Kidney tubule cell (primary cell): ENCODE measurements around the gene BCKDK.

Experiments used
- DNase-seq: peaks from one replicate; pipeline ENCODE4 v3.0.0-alpha.2; 2018; ENCODE audit warnings: low spot score

The BCKDK gene

DNA sequence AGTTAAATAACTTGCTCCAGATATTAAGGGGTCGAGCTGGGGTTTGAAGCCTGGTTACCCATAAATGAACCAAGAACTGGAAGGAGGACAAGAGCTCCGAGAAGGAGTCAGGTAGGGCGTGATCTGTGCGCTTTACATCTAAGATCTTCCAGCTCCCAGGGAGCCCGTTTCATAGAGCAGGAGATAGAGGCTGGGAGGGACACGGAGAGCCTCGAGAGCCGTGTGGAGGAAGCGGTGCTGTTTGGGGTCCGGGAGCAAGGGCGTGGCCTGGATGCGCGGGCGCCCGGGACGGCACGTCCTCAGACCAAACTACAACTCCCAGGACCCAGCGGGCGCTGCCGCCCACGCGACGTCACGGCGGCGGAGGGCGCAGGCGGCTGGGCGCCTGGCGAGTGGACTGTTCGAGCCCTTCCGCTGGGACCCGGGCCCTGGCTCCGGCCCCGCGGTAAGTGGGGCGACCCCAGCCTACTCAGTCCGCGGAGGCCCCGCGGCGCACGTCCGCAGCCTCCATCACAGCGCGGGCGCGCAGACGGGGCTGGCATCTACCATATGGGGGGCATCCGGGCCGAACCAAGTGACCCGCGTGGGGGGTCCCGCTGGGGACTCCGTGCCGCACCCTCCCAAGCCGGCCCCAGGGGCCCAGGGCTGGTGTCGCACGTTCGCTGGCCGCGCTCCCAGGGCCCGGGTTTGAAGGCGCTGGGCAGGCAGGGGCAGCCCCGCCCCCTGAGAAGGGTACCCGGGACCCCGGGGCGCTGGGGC is at the start of gene BCKDK:
TSS of gene BCKDK (plus strand) at position 352 of the 759 bp plus-strand sequence. CDS start 838 bp downstream, outside the sequence.
- DNase-seq: peak; percentile 78

DNA sequence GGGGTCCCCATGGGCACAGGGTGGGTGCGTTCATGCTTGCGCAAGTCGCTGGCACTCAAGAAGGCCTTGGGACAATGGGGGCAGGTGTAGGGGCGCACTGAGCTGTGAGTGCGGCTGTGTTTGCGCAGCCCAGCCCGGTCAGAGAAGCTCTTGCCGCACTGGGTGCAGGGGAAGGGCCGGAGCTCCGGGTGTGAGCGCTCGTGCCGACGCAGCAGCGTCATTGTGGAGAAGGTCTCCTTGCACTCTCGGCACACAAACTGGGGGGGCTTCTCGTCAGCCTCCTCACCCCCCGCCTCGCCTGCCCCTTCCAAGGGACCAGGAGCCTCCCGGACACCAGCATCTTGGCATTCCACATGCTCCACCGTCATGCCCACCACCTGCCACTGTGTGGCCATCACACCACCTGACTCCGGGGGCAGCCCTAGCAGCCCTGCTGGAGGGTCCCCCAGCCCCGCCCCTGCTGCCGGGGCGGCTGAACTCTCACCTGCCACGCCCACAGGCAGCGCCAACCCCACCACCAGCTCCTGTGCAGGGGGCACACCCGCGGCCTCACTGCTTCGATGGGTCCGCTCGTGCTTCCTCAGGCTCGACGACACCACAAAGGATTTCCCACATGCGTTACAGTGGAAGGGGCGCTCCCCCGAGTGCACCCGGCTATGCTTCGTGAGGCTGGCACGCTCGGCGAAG is 46.9 kb upstream of the BCKDK start:
- no peak for DNase-seq

DNA sequence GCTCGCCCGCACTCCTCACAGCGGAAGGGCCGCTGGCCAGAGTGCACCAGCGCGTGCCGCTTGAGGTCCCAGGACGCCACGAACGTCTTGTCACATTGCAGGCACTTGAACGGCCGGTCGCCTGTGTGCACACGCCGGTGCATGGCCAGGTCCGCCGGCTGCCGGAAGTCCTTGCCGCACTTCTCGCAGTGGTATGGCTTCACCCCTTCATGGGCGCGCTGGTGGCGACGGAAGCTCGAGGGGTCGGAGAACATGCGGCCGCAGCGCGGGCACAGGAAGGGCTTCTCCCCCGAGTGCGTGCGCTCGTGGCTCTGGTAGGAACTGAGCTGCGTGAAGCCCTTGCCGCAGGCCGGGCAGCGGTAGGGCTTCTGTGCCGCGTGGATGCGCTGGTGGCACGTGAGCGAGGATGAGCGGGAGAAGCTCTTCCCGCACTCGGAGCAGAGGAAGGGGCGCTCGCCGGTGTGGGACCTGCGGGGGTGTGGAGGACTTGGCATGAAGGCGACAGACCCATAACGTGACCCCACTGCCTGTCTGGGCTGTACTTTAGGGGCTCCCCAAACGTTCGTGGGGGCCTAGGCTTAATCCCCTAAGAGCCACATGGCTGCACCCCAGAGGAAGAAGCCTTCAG is 46.3 kb upstream of the BCKDK start:
- no peak for DNase-seq

DNA sequence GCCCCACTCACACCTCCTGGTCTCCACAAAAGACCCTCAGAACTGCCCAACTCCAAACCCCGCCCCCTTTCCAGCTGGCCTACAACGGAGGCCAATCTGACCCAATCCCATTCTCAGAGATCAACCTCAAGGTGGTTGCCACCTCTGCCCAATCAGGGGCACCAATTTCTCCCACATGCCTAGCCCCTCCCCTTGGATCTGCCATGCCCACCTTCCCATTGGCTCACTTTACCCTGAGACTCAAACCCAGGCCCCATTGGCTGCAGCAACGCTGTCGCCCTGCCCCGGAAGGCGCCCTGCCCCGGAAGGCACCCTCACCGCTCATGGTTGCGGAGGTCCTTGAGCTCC is 44.7 kb upstream of the BCKDK start:
- DNase-seq: no peak

DNA sequence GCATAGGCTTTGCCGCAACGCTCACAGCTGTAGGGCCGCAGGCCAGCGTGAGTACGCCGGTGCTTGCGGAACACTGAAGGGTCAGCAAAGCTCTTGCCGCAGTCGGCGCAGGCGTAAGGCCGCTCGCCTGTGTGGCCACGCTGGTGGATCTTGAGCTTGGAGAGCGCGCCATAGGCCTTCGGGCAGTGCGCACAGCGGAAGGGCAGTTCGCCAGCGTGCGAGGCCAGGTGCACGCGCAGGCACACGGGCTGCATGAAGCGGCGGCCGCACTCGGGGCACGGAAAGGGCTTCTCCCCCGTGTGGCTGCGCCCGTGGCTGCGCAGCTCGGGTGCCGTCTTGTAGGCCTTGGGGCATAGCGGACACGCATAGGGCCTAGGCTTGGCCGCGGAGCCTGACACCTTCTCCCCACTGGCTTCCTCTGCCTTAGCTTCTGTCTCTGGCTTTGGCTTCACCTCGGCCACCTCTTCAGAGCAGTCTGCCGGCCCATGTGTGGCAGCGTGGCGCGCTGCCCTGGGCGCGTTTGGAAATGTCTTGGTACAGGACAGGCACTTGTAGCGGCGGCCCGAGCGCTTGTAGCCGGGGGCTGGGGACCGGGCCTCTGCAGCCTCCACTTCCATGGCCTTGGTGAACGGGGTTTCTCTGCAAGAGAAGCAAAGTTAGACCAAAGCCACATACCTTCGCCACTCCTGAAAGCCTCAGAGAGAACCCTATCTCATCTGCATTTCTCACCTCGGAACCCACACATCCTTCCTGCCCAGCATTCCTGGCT is 44.2 kb upstream of the BCKDK start:
- no peak for DNase-seq

DNA sequence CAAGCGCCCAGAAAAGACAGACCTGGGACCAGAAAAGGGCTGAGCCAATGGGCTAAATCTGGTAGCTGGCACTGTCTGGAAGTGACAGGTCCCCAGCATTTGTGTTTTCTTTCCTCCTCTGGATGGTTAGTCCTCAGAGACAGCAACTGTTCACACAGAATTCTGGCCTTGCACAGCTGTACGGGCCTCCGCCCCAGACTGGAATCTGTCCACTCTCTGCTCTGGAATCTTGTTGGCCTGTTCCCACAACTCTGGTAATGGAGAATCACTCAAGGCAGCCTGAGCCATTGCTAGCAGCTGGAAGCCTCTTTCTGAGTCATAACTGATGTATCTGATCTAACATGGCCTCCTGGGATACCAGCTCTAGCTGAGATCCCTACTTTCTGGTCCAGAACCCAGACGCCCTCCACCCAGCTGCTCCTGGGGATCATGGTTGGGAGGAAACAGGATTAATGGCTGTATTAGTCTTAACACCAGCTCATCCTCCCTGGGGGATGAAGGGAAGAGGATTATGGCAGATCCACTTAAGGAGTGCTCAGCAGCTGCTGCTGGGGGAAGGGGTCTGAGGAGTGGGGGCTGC is 43.2 kb upstream of the BCKDK start:
- DNase-seq: peak; percentile 77

DNA sequence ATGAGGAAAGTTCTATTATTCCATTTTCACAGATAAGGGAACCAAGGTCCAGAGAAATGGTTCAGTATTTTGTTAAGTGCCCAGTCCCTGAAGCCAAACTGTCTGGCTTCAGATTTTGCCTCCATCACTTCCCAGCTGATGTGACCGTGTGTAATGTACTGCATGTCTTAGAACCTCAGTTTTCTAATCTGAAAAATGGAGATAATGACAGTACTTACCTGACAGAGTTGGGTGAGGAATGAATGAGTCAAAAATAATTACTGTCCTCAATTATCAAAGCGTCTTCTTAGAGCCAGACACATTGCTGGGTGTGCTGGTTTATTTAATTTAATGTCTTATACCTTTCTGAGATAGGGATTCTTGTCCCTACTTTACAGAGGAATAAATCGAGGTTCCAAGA is 40.8 kb upstream of the BCKDK start:
- no peak for DNase-seq

DNA sequence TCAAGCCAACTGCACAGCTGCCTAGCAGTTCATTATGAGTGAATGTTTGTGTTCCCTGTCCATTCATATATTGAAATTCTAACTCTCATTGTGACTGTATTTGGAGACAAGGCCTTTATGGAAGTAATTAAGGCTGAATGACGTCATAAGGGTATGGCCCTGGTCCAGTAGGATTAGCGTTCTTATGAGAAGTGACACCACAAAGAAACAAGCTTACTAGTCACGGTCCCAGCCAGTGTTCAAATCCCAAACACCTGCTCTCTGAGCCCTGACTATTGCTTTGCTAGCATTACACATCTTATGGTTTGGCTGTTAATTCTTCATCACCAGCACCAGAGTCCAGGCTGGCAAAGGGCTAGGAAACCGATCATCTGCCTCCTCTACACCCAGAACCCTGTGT is 36.3 kb upstream of the BCKDK start:
- peak; percentile 21 for DNase-seq

DNA sequence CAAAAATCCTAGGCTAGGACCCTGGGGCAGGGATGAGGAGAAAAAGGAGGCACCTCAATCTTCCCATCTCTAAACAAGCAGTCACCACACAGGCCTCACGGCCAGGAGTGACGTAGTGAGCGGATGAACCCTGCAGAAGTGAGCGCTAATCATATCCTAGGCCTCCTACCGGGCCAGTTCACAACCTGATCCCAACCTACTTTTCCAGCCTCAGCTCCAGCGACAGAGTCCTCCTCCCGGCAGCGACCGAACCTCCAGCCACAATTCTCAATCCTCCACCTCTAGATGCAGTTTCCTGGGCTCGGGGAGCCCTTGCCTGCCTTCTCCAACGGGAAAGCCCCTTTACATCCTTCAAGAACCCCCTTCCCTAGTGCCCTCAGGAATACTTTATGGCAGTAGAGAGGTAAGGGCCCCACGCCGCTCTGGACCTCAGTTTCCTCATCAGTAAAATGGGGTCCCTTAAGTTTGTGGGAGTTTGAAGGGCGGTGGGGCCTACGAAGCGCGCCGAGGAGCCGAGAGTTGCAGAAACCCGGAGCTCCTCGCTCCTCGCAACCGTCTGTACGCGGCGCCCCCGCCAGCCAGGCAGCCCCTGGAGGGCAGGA is 35.5 kb upstream of the BCKDK start:
- DNase-seq: peak; percentile 53

DNA sequence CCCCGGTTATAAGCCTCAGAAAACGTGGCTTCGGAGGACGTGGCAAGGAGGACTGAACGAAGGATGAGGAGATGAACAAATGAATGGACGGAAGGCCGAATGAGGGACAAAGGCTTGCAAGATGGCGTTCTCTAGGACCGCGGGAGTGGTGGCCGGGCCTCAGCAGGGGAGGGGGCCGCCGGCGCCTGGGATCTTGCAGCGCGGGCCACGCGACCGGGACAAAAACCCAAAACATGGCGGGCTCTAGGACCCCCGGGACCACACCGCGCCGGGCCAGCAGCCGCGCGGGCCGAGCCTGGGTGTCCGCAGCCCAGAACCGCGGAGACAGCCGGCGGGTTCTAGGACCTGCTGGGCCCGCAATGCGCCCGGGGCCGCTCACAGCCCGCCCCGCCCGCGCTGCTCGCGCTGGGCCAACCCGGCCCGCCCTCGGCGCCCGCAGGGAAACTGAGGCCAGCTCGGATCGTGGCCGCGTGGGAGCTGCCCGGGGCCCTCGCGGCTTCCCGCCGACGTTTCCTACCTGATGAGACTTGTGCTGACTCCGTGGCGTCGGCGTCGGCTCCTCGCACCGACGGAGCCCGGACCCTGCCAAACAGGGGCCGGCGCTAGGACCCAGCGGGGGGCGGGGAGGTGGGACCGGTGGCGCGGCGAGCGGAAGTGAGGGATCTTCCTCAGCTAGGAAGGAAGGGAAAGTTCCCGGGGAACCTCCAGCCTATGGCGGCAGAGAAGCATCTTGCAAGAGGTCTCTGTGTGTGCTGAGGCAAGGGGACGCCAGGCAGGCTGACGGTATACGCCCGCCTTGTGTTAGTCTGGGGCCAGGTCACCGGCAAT is 34.8 kb upstream of the BCKDK start:
- DNase-seq: peak; percentile 89

DNA sequence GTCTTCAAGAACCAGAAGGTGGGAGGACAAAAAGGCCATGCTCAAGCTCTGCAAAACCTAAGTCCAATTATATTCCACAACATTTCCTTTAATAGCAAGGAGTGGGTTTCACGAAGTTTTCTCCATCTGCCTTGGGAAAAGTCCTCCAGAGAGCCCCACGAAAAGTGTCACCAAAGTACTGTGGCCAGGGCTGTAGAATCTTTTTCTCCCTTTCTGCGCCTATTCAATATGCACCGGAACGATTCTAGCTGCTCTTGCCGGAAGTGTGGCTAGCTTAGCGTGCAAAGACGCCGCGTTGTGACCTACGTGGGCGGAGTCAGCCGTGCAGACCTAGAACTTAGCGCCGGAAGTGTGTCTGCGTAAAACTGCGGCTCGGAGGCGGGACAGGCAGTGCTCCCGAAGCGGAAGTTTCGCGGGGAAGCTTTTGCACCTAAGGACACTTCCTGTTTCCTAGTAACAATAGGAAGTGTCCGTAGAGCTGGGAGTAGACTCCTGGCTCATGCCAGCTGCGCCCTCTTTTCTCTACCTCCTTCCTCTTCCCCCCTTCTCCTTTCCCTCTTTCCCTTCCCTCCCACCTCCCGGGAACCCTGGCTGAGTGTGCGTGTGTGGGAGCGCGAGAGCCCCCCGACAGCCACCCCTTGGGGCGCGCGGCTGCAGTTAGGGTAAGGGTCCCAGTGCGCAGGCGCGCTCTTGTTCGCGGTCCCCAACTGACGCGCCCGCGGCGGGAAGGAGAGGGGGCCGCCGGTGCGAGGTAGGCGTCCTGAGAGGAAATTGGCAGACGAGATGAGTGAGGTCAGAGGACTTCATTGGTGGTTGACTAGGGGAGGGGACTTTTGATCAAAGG is 34.0 kb upstream of the BCKDK start, which contains the start of the genes ZNF646 and ZNF668:
TSS of gene ZNF646 (plus strand) at position 453 of the 844 bp plus-strand sequence. CDS start 1,903 bp downstream, outside the sequence.
TSS of gene ZNF668 (minus strand) at position 271 of the 844 bp plus-strand sequence. CDS start 9,781 bp downstream, outside the sequence.
- peak; percentile 99 for DNase-seq

DNA sequence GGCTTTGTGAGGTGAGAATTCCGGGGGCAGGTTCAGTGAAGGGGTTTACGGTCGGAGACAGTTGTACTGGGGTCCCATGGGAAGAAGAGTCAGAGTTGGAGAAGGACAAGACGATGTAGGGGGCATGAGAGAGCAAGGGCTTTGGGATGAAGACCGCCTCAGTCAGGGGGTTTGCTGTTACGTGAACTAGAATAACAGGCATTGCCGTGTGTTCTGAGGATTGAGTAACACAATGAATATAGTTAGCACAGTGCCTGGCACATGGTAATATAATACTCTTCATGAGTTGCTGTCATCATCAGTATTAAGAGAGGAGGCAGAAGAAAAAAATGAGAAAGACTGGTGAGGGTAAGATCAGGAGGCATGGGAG is 33.4 kb upstream of the BCKDK start:
- peak; percentile 10 for DNase-seq

DNA sequence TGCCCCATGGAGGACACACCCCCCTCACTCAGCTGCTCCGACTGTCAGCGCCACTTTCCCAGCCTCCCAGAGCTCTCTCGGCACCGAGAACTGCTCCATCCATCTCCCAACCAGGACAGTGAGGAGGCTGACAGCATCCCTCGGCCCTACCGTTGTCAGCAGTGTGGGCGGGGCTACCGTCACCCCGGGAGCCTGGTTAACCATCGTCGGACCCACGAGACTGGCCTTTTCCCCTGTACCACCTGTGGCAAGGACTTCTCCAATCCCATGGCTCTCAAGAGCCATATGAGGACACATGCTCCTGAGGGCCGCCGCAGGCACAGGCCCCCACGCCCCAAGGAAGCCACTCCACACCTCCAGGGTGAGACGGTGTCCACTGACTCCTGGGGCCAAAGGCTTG is 31.9 kb upstream of the BCKDK start:
- DNase-seq: no peak

DNA sequence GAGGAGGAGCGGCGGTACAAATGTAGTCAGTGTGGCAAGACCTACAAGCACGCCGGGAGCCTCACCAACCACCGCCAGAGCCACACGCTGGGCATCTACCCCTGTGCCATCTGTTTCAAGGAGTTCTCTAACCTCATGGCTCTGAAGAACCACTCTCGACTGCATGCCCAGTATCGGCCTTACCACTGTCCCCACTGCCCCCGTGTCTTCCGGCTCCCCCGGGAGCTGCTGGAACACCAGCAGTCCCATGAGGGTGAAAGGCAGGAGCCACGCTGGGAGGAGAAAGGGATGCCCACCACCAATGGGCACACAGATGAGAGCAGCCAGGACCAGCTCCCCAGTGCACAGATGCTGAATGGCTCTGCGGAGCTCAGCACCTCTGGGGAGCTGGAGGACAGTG is 31.2 kb upstream of the BCKDK start:
- DNase-seq: no peak

DNA sequence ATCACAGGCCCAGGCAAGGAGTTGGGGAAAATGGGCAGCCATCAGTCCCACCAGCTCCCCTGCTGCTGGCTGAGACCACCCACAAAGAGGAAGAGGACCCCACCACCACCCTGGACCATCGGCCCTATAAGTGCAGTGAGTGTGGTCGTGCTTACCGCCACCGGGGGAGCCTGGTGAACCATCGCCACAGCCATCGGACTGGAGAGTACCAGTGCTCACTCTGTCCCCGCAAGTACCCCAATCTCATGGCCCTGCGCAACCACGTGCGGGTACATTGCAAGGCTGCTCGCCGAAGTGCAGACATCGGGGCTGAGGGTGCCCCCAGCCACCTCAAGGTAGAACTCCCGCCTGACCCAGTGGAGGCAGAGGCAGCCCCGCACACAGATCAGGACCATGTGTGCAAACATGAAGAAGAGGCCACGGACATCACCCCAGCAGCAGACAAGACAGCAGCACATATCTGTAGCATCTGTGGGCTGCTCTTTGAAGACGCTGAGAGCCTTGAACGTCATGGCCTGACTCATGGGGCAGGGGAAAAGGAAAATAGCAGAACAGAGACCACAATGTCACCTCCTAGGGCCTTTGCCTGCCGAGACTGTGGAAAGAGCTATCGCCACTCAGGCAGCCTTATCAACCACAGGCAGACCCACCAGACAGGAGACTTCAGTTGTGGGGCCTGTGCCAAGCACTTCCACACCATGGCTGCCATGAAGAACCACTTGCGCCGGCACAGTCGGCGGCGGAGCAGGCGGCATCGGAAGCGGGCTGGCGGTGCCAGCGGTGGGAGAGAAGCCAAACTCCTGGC is 30.4 kb upstream of the BCKDK start:
- no peak for DNase-seq

DNA sequence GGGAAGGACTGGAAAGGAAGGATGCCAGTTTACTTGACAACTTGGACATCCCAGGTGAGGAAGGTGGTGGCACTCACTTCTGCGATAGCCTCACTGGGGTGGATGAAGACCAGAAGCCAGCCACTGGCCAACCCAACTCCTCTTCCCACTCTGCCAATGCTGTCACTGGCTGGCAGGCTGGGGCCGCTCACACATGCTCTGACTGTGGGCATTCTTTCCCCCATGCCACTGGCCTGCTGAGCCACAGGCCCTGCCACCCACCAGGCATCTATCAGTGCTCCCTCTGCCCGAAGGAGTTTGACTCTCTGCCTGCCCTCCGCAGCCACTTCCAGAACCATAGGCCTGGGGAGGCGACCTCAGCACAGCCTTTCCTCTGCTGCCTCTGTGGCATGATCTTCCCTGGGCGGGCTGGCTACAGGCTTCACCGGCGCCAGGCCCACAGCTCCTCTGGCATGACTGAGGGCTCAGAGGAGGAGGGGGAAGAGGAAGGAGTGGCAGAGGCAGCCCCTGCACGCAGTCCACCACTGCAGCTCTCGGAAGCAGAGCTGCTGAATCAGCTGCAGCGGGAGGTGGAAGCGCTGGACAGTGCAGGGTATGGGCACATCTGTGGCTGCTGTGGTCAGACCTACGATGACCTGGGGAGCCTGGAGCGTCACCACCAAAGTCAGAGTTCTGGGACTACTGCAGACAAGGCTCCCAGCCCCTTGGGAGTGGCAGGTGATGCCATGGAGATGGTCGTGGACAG is 29.4 kb upstream of the BCKDK start:
- no peak for DNase-seq

DNA sequence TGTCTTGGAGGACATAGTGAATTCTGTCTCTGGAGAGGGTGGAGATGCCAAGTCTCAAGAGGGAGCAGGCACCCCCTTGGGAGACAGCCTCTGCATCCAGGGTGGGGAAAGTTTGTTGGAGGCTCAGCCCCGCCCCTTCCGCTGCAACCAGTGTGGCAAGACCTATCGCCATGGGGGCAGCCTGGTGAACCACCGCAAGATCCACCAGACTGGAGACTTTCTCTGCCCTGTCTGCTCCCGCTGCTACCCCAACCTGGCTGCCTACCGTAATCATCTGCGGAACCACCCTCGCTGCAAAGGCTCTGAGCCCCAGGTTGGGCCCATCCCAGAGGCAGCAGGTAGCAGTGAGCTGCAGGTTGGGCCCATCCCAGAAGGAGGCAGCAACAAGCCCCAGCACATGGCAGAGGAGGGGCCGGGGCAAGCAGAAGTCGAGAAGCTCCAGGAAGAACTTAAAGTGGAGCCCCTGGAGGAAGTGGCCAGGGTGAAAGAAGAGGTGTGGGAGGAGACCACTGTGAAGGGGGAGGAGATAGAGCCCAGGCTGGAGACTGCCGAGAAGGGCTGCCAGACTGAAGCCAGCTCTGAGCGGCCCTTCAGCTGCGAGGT is 28.7 kb upstream of the BCKDK start:
- no peak for DNase-seq
